HG02840 (cell line): ENCODE measurements around the gene FER.
"Not testable (repeated sequence)": the region's sequence is repeated elsewhere in the genome, so short reads cannot be mapped to it uniquely, and the experiment has no call there.

Experiments used
- ATAC-seq: cut with Tn5 transposase; IDR thresholded peaks from one replicate; pipeline ENCODE4 v1.9.1; 2021; ENCODE audit warnings: mild to moderate bottlenecking, moderate library complexity, moderate number of reproducible peaks; ENCODE audit not compliant: unreplicated experiment, low FRiP score

Gene FER

GRCh38 chr5:108797396-108797795 is 49.7 kb downstream of the FER start:
- ATAC-seq: no peak

GRCh38 chr5:108797986-108798385 is 50.3 kb downstream of the FER start:
- no peak for ATAC-seq

DNA sequence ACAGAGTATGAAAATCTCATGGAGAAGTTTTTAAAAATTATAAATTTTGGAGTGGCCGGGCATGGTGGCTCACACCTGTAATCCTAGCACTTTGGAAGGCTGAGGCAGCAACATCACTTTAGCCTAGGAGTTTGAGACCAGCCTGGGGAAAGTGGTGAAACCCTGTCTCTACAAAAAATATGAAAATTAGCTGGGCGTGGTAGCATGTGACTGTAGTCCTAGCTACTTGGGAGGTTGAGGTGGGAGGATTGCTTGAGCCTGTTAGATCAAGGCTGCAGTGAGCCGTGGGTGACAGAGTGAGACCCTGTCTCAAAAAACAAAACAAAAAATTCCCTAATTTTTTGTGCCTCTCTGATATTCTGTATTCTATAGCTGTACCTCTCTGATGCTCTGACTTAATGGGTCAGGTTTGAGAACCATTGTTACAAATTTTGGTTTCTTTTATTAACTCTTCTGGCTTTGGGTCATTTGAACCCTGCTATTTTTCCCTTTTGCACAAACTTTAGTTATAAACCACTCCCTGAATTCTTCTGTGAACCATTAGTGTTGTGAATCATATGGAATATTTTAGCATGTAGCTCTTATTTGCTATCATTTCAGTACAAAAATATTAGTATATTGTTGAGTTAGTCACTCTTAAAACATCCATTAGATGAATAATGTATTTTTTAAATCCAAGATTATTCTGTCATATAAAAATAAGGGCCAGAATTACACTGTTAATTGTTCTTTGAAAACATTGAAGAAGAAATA is 51.0 kb downstream of the FER start:
- no peak for ATAC-seq

DNA sequence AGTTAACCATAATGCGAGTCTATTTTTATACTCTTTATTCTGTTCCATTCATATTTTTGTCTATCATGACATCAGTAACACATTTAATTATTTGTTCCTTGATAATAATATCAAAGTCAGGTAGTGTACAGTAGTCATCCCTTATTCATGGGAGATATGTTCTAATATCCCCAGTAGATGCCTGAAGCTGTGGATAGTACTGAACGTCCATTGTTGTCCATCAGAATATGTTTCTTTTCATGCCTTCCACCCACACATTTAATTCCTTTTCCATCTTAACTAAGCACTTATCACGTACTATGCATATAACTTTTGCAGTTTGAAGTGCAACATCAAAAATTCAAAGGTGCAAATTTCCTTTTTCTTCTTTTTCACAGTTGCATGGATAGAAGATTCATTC is 53.6 kb downstream of the FER start:
- ATAC-seq: no peak

GRCh38 chr5:108801776-108802175 is 54.1 kb downstream of the FER start:
- no peak for ATAC-seq

GRCh38 chr5:108810717-108811116 is 63.0 kb downstream of the FER start:
- no peak for ATAC-seq

- ATAC-seq: no peak
These were observed 66.0 kb downstream of the FER start for GRCh38 chr5:108813673-108814072.

- no peak for ATAC-seq
These were observed 66.9 kb downstream of the FER start for GRCh38 chr5:108814551-108814950.

DNA sequence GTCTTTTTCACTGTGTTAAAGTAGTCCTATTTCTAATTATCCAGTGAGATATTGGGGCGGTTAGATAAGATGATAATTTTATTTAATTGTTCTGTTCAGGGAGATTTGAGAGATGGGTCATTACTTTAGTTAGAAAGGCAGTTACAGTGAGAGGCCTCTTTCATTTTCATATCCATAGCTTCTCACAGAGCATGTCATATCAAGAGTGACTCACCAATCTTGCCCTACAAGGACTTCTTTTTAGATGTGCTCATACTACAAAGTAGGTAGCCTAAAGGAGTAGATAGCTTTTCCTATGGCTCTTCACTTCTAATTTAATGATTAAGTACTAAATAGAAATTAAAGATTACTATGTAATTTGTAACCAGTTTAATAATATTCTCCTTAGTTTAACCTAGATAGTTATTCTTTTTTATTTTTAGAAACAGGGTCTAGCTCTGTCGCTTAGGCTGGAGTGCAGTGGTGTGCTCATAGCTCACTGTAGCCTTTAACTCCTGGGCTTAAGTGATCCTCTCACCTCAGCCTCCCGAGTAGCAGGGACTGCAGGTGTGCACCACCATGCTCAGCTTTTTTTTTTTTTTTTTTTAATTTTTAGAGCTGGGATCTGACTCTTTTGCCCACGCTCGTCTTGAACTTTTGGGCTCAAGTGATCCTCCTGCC is 71.0 kb downstream of the FER start:
- peak; percentile 95 for ATAC-seq

GRCh38 chr5:108820983-108821382 is 73.3 kb downstream of the FER start:
- no peak for ATAC-seq

GRCh38 chr5:108822211-108822947 is 74.7 kb downstream of the FER start:
- ATAC-seq: no peak

DNA sequence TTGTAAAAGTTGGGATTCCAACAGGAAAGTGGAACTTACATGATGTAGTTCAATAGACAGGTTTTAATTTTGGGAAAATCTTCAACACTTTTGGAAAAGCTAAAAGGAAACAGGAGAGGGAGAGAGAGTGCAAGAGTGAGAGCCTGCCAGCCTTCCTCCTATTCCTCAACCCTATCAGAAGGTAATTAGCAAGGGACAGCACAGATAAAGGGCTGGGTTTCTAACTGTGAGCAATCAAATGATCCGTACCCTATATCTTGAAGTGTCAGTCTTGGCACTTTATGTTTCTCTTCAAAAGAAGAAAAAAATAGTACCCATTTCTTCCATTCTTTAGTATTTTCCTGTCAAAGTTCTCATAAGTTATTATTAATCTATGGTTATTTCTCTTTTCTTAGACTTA is 79.4 kb downstream of the FER start:
- no peak for ATAC-seq

GRCh38 chr5:108830705-108831276 is 83.1 kb downstream of the FER start:
- ATAC-seq: no peak

- ATAC-seq: no peak
These were observed 88.8 kb downstream of the FER start for GRCh38 chr5:108836492-108836891.

DNA sequence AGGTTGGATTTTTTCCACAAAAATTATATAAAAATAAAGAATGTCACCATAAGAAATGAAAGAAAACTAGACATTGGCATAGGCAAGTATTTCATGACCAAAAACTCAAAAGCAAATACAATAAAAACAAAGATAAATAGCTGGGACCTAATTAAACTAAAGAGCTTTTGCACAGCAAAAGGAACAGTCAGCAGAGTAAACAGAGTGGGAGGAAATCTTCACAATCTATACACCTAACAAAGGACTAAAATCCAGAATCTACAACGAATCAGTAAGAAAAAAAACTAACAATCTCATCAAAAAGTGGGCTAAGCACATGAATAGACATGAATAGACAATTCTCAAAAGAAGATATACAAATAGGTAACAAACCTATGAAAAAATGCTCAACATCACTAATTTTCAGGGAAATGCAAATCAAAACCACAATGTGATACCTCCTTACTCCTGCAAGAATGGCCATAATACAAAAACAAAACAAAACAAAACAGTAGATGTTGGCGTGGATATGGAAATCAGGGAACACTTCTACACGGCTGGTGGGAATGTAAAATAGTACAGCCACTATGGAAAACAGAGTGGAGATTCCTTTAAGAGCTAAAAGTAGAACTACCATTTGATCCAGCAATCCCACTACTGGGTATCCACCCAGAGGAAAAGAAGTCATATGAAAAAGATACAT is 94.7 kb downstream of the FER start:
- not testable (repeated sequence) for ATAC-seq

GRCh38 chr5:108851129-108851528 is 103.4 kb downstream of the FER start:
- ATAC-seq: not testable (repeated sequence)

DNA sequence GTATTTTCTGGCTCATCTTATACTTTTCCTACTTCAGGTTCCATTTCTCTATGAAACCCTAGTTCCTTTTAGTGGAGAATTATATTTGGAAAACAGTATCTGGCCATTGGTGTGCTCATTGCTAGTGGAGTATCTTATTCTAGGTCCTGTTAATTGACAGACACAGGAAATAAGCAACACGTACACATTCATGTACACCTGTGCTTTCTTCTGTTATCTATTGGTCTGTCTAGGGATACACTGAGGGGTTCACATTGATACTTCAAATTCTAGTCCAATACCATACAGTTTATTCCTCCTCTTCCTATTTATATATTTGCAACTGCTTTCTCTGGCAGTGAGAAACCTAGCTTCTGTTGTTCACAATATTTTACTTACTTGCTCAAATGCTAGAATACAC is 110.2 kb downstream of the FER start:
- no peak for ATAC-seq

GRCh38 chr5:108858959-108859358 is 111.3 kb downstream of the FER start:
- ATAC-seq: peak; percentile 96

DNA sequence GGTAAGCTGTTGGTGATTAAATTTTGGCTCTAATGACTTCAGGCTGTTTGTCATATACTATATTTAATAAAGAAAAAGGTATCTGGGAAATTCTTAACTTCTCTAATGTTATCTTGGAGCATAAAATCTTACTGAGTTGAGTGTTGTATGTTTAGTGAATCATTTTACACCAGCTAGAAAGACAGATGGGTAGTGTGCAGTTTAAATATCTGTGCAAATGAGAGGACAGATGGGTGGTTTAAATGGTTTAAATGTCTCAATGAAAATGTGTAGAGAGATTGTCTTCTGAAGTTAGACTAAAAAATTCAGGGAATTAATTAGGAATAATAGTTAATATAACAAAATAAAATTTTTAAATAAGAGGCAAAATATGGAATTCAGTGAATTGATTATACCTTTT is 114.5 kb downstream of the FER start:
- ATAC-seq: no peak

DNA sequence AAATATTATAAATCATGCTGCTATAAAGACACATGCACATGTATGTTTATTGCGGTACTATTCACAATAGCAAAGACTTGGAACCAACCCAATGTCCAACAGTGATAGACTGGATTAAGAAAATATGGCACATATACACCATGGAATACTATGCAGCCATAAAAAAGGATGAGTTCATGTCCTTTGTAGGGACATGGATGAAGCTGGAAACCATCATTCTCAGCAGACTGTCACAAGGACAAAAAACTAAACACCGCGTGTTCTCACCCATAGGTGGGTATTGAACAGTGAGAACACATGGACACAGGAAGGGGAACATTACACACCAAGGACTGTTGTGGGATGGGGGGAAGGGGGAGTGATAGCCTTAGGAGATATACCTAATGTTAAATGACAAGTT is 118.4 kb downstream of the FER start:
- ATAC-seq: not testable (repeated sequence)

DNA sequence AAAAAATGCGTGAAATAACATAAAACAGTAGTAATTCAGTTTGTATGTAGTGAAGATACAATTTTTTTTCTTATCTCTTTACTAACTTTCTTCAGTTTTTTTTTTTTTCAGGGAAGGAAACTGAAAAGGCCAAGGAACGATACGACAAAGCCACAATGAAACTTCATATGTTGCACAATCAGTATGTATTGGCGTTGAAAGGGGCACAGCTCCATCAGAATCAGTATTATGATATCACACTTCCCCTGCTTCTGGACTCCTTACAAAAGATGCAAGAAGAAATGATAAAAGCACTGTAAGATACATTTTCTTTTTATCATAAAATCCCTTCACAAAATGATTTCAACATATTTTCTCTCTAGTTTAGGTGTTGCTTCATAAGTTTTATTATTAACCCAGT is 120.0 kb downstream of the FER start:
- no peak for ATAC-seq
